ENCODE measurements around the gene FSTL3. TPM values are rescaled to one million over a fixed set of nuclear protein-coding genes. Genes with fewer than 3 reads are reported as not detected.

Gene FSTL3
- total and polyA plus RNA-seq, 2 of the 13 experiments (the other 11 are each of a cell fraction or from before 2014, with no cell fraction given), result 13.5 to 15.6 TPM

DNA sequence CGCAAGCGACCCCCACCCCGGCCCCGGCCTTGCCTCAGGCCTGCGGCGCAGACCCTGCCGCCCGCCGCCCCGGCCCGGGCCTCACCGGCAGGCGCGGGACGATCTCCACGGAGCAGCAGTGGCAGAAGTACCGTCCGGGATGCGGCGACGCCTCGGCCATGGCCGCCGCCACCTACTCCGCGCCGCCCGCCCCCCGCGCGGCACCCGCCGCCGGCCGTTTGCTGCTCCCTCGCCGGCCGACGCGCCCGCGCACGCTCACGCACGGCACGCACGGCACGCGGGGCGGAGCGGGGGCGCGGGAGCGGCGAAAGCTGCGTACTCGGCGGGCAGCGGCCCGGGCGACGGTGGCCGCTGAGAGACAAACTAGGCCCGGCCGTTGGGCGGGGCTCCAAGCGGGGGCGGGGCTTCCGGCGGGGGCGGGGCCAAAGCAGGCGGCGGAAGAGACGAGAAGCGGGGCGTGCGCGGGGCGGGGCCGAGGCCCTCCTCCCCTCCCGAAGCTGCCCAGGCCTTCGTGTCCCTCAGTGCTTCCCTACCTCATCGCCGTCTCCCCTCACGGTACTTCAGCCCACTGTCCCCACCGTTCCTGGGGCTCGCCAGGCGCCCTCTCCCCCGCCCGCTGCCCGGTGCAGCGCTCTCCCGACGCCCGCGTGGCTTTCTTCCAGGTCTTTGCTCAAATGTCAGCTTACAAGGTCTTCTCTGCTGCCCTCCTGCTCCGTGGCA, 13.1 kb upstream of the FSTL3 start, which contains the start of gene RNF126 (continued):
- TF ChIP-seq ZNF260 (CRISPR knock-in tag; IDR thresholded peaks at IDR 0.05; ENCODE audit: borderline replicate concordance, low read depth) (no peak), FOSL2 (CRISPR knock-in tag; IDR thresholded peaks at IDR 0.05) (no peak), AFF4 (CRISPR knock-in tag; IDR thresholded peaks at IDR 0.05) (no peak), ZNF331 (CRISPR knock-in tag; IDR thresholded peaks at IDR 0.05) (no peak), ZBTB7A (CRISPR knock-in tag; IDR thresholded peaks at IDR 0.05) (no peak), U2AF2 (IDR thresholded peaks at IDR 0.05; ENCODE audit: low read depth, low read length) (no peak), MYC (CRISPR knock-in tag; IDR thresholded peaks at IDR 0.05; ENCODE audit: borderline replicate concordance) (peak; percentile 41; the same call in 1 of the 2 replicates), NR0B2 (CRISPR knock-in tag; IDR thresholded peaks at IDR 0.05) (no peak), SYNCRIP (IDR thresholded peaks at IDR 0.05; ENCODE audit: insufficient read depth, low read depth, low read length) (no peak), THAP8 (CRISPR knock-in tag; IDR thresholded peaks at IDR 0.05; ENCODE audit: borderline replicate concordance) (no peak), CENPBD1 (CRISPR knock-in tag; IDR thresholded peaks at IDR 0.05; ENCODE audit: borderline replicate concordance, low read depth) (no peak), ZNF546 (CRISPR knock-in tag; conservative IDR thresholded peaks at IDR 0.05) (no peak; the same call in 1 of the 2 replicates), NR3C1 (CRISPR knock-in tag; IDR thresholded peaks at IDR 0.05) (no peak), ZNF619 (CRISPR knock-in tag; IDR thresholded peaks at IDR 0.05) (no peak), NKX3-1 (CRISPR knock-in tag; IDR thresholded peaks at IDR 0.05) (no peak), MAFG (CRISPR knock-in tag; IDR thresholded peaks at IDR 0.05) (no peak), ZNF24 (IDR thresholded peaks at IDR 0.05) (no peak), ZNF577 (CRISPR knock-in tag; IDR thresholded peaks at IDR 0.05; ENCODE audit: borderline replicate concordance, low read depth) (no peak), RBM39 (IDR thresholded peaks at IDR 0.05; ENCODE audit: low read depth, low read length, poor library complexity, severe bottlenecking) (no peak)
- TF ChIP-seq, protein P1, sequence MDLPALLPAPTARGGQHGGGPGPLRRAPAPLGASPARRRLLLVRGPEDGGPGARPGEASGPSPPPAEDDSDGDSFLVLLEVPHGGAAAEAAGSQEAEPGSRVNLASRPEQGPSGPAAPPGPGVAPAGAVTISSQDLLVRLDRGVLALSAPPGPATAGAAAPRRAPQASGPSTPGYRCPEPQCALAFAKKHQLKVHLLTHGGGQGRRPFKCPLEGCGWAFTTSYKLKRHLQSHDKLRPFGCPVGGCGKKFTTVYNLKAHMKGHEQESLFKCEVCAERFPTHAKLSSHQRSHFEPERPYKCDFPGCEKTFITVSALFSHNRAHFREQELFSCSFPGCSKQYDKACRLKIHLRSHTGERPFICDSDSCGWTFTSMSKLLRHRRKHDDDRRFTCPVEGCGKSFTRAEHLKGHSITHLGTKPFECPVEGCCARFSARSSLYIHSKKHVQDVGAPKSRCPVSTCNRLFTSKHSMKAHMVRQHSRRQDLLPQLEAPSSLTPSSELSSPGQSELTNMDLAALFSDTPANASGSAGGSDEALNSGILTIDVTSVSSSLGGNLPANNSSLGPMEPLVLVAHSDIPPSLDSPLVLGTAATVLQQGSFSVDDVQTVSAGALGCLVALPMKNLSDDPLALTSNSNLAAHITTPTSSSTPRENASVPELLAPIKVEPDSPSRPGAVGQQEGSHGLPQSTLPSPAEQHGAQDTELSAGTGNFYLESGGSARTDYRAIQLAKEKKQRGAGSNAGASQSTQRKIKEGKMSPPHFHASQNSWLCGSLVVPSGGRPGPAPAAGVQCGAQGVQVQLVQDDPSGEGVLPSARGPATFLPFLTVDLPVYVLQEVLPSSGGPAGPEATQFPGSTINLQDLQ (CRISPR knock-in tag; IDR thresholded peaks at IDR 0.05), result no peak

Measured in HepG2 (cell line).